Measurements from ENCODE around the gene CT83. TPM values are rescaled to one million over a fixed set of nuclear protein-coding genes. Genes with fewer than 3 reads are reported as not detected.

CT83 gene
- polyA plus RNA-seq, 1 of the 3 experiments (the other 2 are of a cell fraction), result not detected

- H3F3A ChIP-seq (replicated peaks; ENCODE audit: insufficient read depth), result no peaks in the 10 kb centered on the region
- no peak overlapping the region for H2AFZ ChIP-seq (ENCODE audit: low read depth)
- no peak overlapping the region for H3K9ac ChIP-seq
- no peak for DNase-seq
- ChIA-PET CTCF (no interaction called here), POLR2A (no interaction called here)
- 11% methylated on average over 3 of the region's 3 CpGs for WGBS (ENCODE audit: low lambda C conversion rate)
- H3K27me3 ChIP-seq (ENCODE audit: insufficient read depth), result no peaks in the 10 kb centered on the region
- no peaks in the 10 kb centered on the region for H3K36me3 ChIP-seq (replicated peaks in 1 of 2; ENCODE audit: control insufficient read depth in 1 of 2, insufficient read depth in 2 of 2, low read length in 1 of 2)
- H3K4me3 ChIP-seq (ENCODE audit: low read depth in 2 of 2, low read length in 1 of 2), result no peak overlapping the region
- H3K9me3 ChIP-seq, result no peaks in the 10 kb centered on the region
- no peak overlapping the region for H3K4me2 ChIP-seq
- H4K20me1 ChIP-seq (ENCODE audit: insufficient read depth), result no peaks in the 10 kb centered on the region
- no peaks in the 10 kb centered on the region for H3K9me2 ChIP-seq
- H3K79me2 ChIP-seq (ENCODE audit: insufficient read depth), result no peaks in the 10 kb centered on the region
- H3K4me1 ChIP-seq (ENCODE audit: control insufficient read depth in 1 of 2, insufficient read depth in 2 of 2, low read depth in 1 of 2, low read length in 1 of 2), result no peaks in the 10 kb centered on the region
- TF ChIP-seq CTCF (IDR thresholded peaks at IDR 0.05) (no peak), JUND (IDR thresholded peaks at IDR 0.05) (no peak), GATA2 (CRISPR knock-in tag; IDR thresholded peaks at IDR 0.05) (no peak)
- no peak overlapping the region for H3K27ac ChIP-seq (ENCODE audit: low read depth in 2 of 2, low read length in 1 of 2)
These were observed 34.8 kb downstream of the CT83 start for GRCh38 chrX:116427978-116428377.

GRCh38 chrX:116417968-116418367 is 44.8 kb downstream of the CT83 start:
- DNase-seq, result no peak
- ChIA-PET CTCF (no interaction called here), POLR2A (no interaction called here)
- H3K9me2 ChIP-seq, result no peaks in the 10 kb centered on the region
- H3K36me3 ChIP-seq (replicated peaks in 1 of 2; ENCODE audit: control insufficient read depth in 1 of 2, insufficient read depth in 2 of 2, low read length in 1 of 2), result no peaks in the 10 kb centered on the region
- H3K9ac ChIP-seq, result no peak overlapping the region
- H3K27me3 ChIP-seq (ENCODE audit: insufficient read depth), result no peaks in the 10 kb centered on the region
- H4K20me1 ChIP-seq (ENCODE audit: insufficient read depth), result no peaks in the 10 kb centered on the region
- no peak overlapping the region for H3K27ac ChIP-seq (ENCODE audit: low read depth in 2 of 2, low read length in 1 of 2)
- WGBS (ENCODE audit: low lambda C conversion rate), result 16% methylated on average over 4 of the region's 4 CpGs
- TF ChIP-seq EZH2phosphoT487 (IDR thresholded peaks at IDR 0.05; ENCODE audit: borderline replicate concordance, low read depth) (no peak), GATA2 (CRISPR knock-in tag; IDR thresholded peaks at IDR 0.05) (no peak), YY1 (IDR thresholded peaks at IDR 0.05; ENCODE audit: low read depth) (no peak), TEAD4 (IDR thresholded peaks at IDR 0.05; ENCODE audit: borderline replicate concordance, insufficient read depth) (no peak), CTCF (IDR thresholded peaks at IDR 0.05) (no peak), FOSL2 (IDR thresholded peaks at IDR 0.05; ENCODE audit: borderline replicate concordance, low read depth) (no peak), RAD21 (IDR thresholded peaks at IDR 0.05; ENCODE audit: low read length) (no peak), CHD2 (IDR thresholded peaks at IDR 0.05; ENCODE audit: low read length, partially characterized antibody) (no peak), RXRA (IDR thresholded peaks at IDR 0.05; ENCODE audit: borderline replicate concordance, low read depth) (no peak), NRF1 (IDR thresholded peaks at IDR 0.05; ENCODE audit: low read depth, low read length) (no peak), FOXJ3 (CRISPR knock-in tag; IDR thresholded peaks at IDR 0.05) (no peak), JUND (IDR thresholded peaks at IDR 0.05) (no peak), USF2 (IDR thresholded peaks at IDR 0.05; ENCODE audit: borderline replicate concordance, low read depth, low read length) (no peak), TAF1 (IDR thresholded peaks at IDR 0.05; ENCODE audit: borderline replicate concordance, low read depth, low read length) (no peak)
- no peaks in the 10 kb centered on the region for H3K4me1 ChIP-seq (ENCODE audit: control insufficient read depth in 1 of 2, insufficient read depth in 2 of 2, low read depth in 1 of 2, low read length in 1 of 2)
- no peaks in the 10 kb centered on the region for H3K79me2 ChIP-seq (ENCODE audit: insufficient read depth)
- no peak overlapping the region for H2AFZ ChIP-seq (ENCODE audit: low read depth)
- H3K9me3 ChIP-seq, result no peaks in the 10 kb centered on the region
- no peak overlapping the region for H3K4me2 ChIP-seq
- no peak overlapping the region for H3K4me3 ChIP-seq (ENCODE audit: low read depth in 2 of 2, low read length in 1 of 2)
- no peaks in the 10 kb centered on the region for H3F3A ChIP-seq (replicated peaks; ENCODE audit: insufficient read depth)
